ENCODE measurements around the gene CYB5R4. TPM values are rescaled to one million over a fixed set of nuclear protein-coding genes. Genes with fewer than 3 reads are reported as not detected.

The CYB5R4 gene
- total RNA-seq, 1 donor from 2014 or later = 13.0 TPM

GRCh38 chr6:83846291-83846690 is 13.2 kb upstream of the CYB5R4 start:
- Mint-ChIP-seq H3K27ac (ENCODE audit: unreplicated experiment) (no peak overlapping the region), H3K9me3 (ENCODE audit: low read depth) (peaks cover 6% of the 10 kb centered on the region), H3K27me3 (ENCODE audit: low read depth) (peaks cover 54% of the 10 kb centered on the region), H3K4me1 (ENCODE audit: low read depth) (no peaks in the 10 kb centered on the region), H3K4me3 (ENCODE audit: unreplicated experiment) (no peak overlapping the region), H3K36me3 (ENCODE audit: low read depth) (no peaks in the 10 kb centered on the region)
- DNase-seq (ENCODE audit: low spot score) = no peak
- no peak for TF ChIP-seq CTCF (IDR thresholded peaks at IDR 0.05)

DNA sequence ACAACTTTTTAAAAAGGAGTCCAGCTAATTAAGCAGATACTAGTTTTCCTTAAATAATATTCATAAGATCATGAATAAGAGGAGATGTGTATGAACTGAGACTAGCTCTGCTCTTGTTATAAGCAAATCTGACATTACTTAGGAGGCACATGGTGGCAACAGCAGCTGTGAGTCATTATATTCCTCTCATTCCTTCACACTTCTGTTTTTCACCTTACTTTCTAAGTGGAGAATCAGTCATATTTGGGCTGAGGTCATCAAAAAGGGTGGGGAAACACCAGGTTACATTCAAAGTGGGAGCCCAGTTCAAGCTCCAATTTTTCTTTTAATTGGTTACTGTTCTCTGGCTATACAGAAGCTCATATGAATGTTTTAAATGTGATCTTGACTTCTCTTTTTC is 12.3 kb upstream of the CYB5R4 start:
- Mint-ChIP-seq H3K4me1 (ENCODE audit: low read depth) (no peaks in the 10 kb centered on the region), H3K9me3 (ENCODE audit: low read depth) (no peaks in the 10 kb centered on the region), H3K27me3 (ENCODE audit: low read depth) (peaks cover 57% of the 10 kb centered on the region), H3K4me3 (ENCODE audit: unreplicated experiment) (no peak overlapping the region), H3K36me3 (ENCODE audit: low read depth) (no peaks in the 10 kb centered on the region), H3K27ac (ENCODE audit: unreplicated experiment) (no peak overlapping the region)
- no peak for TF ChIP-seq CTCF (IDR thresholded peaks at IDR 0.05)
- DNase-seq (ENCODE audit: low spot score) = no peak

- DNase-seq (ENCODE audit: low spot score) = no peak
- H3K27me3 Mint-ChIP-seq (ENCODE audit: low read depth) = peaks cover 57% of the 10 kb centered on the region
- H3K36me3 Mint-ChIP-seq (ENCODE audit: low read depth) = no peaks in the 10 kb centered on the region
- TF ChIP-seq CTCF (IDR thresholded peaks at IDR 0.05) = no peak
- no peak overlapping the region for H3K4me3 Mint-ChIP-seq (ENCODE audit: unreplicated experiment)
- no peak overlapping the region for H3K27ac Mint-ChIP-seq (ENCODE audit: unreplicated experiment)
- no peaks in the 10 kb centered on the region for H3K9me3 Mint-ChIP-seq (ENCODE audit: low read depth)
- H3K4me1 Mint-ChIP-seq (ENCODE audit: low read depth) = peaks cover 14% of the 10 kb centered on the region
Measured at GRCh38 chr6:83849127-83849526, 10.4 kb upstream of the CYB5R4 start.

GRCh38 chr6:83849610-83850009 is 9.9 kb upstream of the CYB5R4 start:
- Mint-ChIP-seq H3K36me3 (ENCODE audit: low read depth) (no peaks in the 10 kb centered on the region), H3K9me3 (ENCODE audit: low read depth) (no peaks in the 10 kb centered on the region), H3K4me3 (ENCODE audit: unreplicated experiment) (no peak overlapping the region), H3K27me3 (ENCODE audit: low read depth) (peaks cover 59% of the 10 kb centered on the region), H3K27ac (ENCODE audit: unreplicated experiment) (no peak overlapping the region), H3K4me1 (ENCODE audit: low read depth) (peaks cover 16% of the 10 kb centered on the region)
- DNase-seq (ENCODE audit: low spot score) = no peak
- TF ChIP-seq CTCF (IDR thresholded peaks at IDR 0.05) = no peak

DNA sequence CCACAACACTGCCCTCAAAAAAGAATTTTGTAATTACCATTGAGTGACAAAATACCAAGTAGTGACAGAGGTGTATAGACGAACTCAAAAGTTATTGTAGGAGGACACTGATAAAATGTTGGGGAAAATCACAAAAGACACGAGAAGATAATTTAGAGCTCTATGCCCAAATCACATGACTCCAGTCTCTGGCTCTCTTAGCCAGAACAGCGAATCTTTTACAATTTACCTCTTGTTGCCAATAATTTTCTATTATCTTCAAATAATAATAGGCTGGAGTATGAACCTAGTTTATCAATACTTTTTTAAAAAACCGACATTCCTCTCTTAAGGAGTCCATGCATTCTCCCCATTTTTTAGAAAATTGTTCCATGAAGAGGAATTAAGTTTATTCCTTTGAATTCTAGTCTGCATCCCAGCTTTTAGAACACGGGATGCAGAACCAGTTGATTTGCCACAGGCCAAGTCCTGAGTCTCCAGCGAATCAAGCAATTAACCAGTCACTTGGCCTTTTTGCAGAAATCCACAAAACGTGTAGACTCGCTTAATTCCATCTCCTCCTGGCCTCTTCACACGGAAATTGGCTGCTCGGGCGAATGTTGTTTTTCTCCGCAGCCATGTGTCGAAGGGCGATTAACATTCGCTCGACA is 6.8 kb upstream of the CYB5R4 start:
- TF ChIP-seq CTCF (IDR thresholded peaks at IDR 0.05) = no peak
- Mint-ChIP-seq H3K36me3 (ENCODE audit: low read depth) (peaks cover 1% of the 10 kb centered on the region), H3K4me3 (ENCODE audit: unreplicated experiment) (peak overlapping the region; percentile 77), H3K27me3 (ENCODE audit: low read depth) (peaks cover 59% of the 10 kb centered on the region), H3K4me1 (ENCODE audit: low read depth) (peaks cover 16% of the 10 kb centered on the region), H3K27ac (ENCODE audit: unreplicated experiment) (no peak overlapping the region), H3K9me3 (ENCODE audit: low read depth) (no peaks in the 10 kb centered on the region)
- DNase-seq (ENCODE audit: low spot score) = no peak
